Posterior vena cava (tissue), 2 donors: ENCODE results near the gene HNRNPU. TPM values are rescaled to one million over a fixed set of nuclear protein-coding genes. Genes with fewer than 3 reads are reported as not detected.
"Not testable (repeated sequence)": the region's sequence is repeated elsewhere in the genome, so short reads cannot be mapped to it uniquely, and the experiment has no call there.

Experiments
- DNase-seq: peaks from one replicate; pipeline ENCODE4 v3.0.0-alpha.2; 2020; ENCODE audit warnings: low spot score
- intact Hi-C, 2 donors: fragments of 100-400 bp; cut with DNase I; formaldehyde crosslinking; loops; one replicate each; pipeline versions ENCODE4 v1.14.1 to v1.14.2; 2022 to 2023
- total RNA-seq, 2 donors: library from RNA; stranded (reverse); fragmentation: NEBNext Ultra II Directional; extraction: Animal tissue kit (Norgen Biotek cat#: 25700); gene quantifications; one replicate each; pipeline ENCODE4 v1.2.1, GENCODE V29; 2021
- donor health status: DM: yes; HTN: yes; CAD: no.
- donor health status: DM: yes; HTN: yes; CAD: no.

The HNRNPU gene
- total RNA-seq, 2 donors from 2014 or later = 186 to 214 TPM

DNA sequence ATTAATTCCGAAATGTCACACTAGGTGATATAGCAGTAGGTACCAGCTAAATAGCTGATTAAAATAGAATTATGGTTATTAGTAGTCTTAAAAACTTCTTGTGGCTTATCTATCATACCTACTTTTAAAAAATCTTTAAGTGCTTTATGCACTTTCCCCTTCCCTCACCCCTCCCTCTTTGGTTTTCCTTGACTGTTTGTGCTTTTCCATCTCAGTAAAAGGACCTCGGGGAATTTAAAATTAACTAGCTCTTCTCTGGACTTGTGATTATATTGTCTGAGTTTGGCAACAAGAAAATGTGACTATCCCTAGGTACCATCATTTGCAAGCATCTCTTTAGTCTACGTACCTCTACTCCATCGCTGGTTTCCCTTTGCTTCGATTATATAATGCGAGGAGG is 17.7 kb downstream of the HNRNPU start:
- no peak for DNase-seq
- intact Hi-C loops = no loop called here

DNA sequence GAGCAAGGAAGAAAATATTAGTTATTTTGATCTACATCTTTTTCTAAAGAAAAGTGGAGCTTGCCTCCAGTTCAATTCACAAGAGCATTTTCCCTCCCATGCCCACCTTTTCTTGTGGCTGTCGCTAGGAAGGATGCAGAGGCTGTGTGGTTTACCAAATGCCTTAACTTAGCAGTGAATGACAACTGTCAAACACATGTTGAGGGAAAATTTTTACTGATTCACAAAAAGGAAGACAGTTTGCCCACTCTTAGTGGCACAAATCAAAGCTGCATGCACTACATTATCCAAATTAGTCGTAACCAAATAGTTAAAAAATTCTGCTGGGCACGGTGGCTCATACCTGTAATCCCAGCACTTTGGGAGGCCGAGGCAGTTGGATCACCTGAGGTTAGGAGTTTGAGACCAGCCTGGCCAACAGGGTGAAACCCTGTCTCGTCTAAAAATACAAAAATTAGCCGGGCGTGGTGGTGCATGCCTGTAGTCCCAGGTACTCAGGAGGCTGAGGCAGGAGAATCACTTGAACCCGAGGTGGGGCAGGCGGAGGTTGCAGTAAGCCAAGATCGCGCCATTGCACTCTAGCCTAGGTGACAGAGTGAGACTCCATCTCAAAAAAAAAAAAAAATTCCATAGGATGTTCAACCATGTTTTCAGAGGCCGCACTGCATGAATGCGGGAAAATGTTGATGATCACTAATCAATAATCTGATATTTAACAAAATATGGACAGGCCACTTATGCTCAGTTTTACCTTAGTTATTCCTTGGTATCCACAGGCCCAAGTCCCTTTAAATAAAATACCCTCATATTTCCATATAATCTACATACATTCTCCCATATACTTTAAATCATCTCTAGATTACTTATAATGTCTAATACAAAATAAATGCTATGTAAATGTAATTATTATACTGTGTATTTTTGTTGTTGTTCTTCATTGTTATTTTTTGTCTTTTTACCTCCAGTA is 19.9 kb downstream of the HNRNPU start:
- no peak for DNase-seq

DNA sequence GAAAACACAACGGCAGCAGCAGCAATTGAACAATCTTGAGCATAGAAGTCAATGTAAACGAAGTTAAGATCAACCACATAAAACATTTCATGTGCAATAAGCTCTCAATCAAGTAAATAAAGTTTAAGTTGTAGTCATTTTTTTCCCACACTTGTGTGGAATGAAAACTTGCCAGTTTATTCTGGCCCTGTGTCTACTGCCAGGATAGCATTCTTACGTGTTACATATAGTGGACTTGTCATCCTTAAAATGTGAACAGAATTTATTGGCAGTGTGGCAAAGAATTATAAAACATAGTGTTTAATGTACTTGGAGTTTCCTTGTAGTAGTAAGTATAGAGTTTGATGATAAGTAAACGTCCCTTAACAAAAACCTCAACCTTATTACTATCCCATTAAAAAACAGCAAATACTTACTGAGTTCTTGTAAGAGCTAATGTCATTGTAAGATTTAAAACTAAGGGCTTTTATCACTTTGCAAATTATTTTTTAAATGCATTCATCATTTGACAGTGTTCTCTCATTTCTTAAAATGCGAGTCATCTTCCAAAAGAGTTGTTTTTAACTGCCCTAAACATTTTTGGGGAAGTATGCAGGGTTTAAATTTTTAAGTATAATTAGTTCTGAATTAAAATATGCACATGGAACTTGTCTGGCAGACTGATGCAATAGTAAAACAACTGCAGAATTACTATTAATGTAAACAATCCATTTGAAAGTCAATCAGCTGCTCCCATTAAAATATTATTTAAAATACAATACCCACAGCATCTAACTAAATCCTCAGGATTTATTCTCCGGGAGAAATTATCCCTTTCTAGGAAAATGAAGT is 21.0 kb downstream of the HNRNPU start:
- DNase-seq = no peak
- intact Hi-C loops = no loop called here

More for the DNA sequence above, 19.9 kb downstream of the HNRNPU start:
- intact Hi-C loops = no loop called here

- no peak for DNase-seq
- intact Hi-C loops = no loop called here
These were observed 22.9 kb downstream of the HNRNPU start for GRCh38 chr1:244841273-244841927.

DNA sequence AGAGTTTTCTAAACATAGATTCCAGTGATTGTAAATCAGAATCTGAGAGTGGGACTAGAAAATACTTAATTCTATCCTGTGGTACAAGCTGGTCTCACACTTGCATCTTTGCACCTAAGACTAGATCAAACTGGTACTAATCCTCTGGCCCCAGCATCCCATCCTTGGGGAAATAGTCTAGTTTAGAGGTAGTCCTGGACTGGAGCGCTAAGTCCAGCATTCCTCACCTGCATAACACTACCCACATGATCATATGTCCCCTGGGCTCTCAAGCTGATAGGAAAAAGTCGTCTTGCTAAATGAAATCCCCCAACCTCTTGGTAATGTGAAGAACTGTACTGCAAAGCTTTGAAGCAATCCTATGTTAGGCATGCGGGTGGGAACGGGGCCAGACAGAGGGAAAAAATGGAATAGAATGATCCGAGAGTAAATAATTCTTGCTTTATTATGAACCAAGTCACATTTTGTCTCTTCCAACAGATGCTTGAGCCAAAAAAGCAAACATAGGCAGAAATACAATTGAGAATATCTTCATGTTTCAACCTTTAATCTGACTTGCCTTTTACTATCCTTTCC is 24.0 kb downstream of the HNRNPU start:
- intact Hi-C loops = no loop called here
- DNase-seq = no peak

GRCh38 chr1:244839656-244840055 is 24.7 kb downstream of the HNRNPU start:
- intact Hi-C loops = loop anchor here (2.0 to 10.0 kb wide), 2 partner anchors 21 to 135 kb away; no protein-coding TSS in a partner anchor
- DNase-seq = no peak

DNA sequence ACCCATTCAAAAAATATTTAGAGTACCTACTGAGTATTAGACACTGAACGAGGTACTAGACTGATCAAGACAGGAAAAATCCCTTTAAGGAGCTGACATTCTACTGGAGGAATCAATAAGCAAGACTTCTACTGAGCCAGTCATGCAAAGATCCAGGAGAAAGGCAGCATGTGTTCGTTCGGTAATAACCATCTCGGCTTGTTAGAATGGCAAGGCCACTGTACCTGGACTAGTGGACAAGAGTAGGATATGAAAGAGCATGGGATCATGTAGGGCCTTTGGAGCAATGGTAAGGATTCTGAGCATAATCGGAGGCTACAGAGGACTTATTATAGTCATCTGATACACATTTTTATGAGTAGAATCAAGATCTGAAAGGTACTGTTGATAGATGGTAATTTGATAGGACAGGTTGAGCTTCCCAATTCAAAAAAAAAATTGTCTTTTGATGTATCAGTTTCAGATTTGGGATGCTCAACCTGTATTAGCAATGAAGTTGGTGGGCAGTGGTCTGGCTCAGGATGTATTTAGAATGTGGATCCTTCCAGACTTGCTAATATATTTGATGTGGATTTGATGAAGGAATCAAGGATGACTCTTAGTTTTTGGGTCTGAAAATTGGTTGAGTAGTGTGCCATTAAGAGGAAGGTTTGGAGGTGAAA is 26.6 kb downstream of the HNRNPU start:
- DNase-seq = no peak
- intact Hi-C loops = loop anchor here (2.0 to 10.0 kb wide), 2 partner anchors 23 to 137 kb away; no protein-coding TSS in a partner anchor

- intact Hi-C loops = loop anchor here in 1 of 2 donors (10.0 kb wide), 1 partner anchor 138 kb away; no protein-coding TSS in a partner anchor
- DNase-seq = no peak
These were observed 27.8 kb downstream of the HNRNPU start for GRCh38 chr1:244836584-244836983.

DNA sequence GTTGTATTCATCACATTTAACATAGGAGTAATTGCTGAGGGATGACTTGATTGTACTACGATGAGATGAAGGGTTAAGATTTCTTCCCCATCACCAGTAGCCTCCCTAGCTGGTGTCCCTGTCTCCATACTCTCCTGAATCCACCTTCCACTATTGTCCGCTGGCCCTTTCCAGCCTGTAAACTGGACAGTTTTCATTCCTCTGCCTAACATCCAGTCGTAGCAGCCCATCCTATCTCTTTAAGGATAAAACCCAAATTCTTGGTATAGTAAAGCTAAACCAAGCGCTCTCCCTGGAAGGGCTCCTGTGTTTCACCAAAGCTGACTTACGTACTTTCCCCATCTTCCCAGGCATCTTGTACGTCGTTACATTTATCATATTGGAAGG is 28.2 kb downstream of the HNRNPU start:
- no peak for DNase-seq
- intact Hi-C loops = loop anchor here in 1 of 2 donors (10.0 kb wide), 1 partner anchor 139 kb away; no protein-coding TSS in a partner anchor

- intact Hi-C loops = loop anchor here in 1 of 2 donors (10.0 kb wide), 1 partner anchor 139 kb away; no protein-coding TSS in a partner anchor
- peak; percentile 97 for DNase-seq
These were observed 28.8 kb downstream of the HNRNPU start, which contains the start of gene COX20 for GRCh38 chr1:244835276-244836134. COX20 (plus strand) TSS chr1:244835658; CDS start chr1:244835715, 57 bp downstream.

GRCh38 chr1:244834543-244835275 is 29.6 kb downstream of the HNRNPU start:
- DNase-seq = peak; percentile 95
- intact Hi-C loops = loop anchor here in 1 of 2 donors (10.0 kb wide), 1 partner anchor 140 kb away; no protein-coding TSS in a partner anchor

DNA sequence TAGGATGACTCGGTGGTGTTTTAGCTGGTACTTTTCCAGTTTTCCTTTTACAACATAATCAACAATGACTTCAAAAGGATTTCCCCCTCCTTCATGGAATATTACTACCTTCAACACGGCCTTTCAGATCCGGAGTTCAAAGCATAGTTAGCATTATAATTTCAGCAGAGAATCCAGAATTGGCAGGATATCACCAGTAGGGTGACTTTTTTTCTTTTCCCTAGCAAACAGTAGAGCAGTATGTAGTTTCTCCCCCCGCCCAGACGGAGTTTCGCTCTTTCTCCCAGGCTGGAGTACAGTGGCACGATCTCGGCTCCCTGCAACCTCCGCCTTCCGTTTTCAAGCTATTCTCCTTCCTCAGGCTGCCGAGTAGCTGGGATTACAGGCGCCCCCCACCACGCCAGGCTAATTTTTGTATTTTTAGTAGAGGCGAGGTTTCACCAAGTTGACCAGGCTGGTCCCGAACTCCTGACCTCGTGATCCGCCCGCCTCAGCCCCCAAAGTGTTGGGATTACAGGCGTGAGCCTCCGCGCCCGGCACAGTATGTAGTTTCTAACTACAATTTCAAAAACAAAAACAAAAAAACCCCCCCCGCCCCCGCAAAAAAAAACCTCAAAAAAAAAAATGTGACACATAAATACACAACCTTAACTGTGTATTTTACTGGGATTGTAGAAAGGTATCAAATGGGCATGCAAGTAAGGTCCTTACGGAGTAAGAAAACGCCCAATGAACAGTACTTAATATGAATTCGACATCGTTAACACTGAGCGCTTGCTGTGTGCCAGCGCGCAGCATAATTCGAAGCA is 30.4 kb downstream of the HNRNPU start:
- DNase-seq = peak; percentile 85
- intact Hi-C loops = loop anchor here in 1 of 2 donors (10.0 kb wide), 1 partner anchor 141 kb away; no protein-coding TSS in a partner anchor

- intact Hi-C loops = loop anchor here in 1 of 2 donors (10.0 kb wide), 1 partner anchor 142 kb away; no protein-coding TSS in a partner anchor
- not testable (repeated sequence) for DNase-seq
These were observed 31.1 kb downstream of the HNRNPU start for GRCh38 chr1:244833260-244833659.

DNA sequence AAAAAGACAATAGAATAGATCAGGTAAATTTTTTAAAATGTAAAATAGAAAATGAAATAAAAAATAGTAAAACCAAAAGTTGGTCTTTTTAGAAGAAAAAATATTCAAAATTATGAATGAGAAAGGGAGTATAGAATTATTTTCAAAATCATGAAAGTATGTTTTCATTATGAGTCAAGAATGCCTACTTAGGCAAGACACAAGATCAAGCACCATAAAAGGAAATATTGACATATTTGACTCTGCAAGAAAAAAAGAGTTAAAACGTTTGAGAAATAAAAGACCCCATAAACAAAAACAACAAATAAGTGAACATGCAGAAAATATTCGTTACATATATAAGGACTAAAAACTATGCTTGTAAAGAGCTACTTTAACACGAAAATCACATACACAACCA is 33.7 kb downstream of the HNRNPU start:
- intact Hi-C loops = loop anchor here in 1 of 2 donors (10.0 kb wide), 1 partner anchor 144 kb away; no protein-coding TSS in a partner anchor
- DNase-seq = no peak

DNA sequence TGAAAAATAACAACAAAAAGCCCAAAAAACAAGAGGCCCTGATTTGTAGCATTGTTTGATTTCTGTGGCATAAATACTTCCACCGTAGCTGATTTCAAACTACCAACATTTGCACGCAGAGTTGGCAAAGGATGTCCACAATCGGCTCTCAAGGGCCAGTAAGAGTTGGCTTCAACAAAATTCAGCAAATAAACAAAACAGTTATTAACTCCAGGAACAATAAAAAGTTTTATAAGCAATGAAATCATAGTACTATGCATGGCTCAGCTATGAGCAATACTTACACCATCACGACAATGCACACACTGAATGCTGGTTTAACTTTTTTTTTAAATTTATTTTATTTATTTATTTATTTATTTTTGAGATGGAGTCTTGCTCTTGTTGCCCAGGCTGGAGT is 37.6 kb downstream of the HNRNPU start:
- DNase-seq = no peak
- intact Hi-C loops = no loop called here

- intact Hi-C loops = no loop called here
- no peak for DNase-seq
These were observed 41.5 kb downstream of the HNRNPU start for GRCh38 chr1:244822878-244823277.
